Memory B cell (primary cell): ENCODE data around the gene SIPA1.
"Not testable (repeated sequence)": the region's sequence is repeated elsewhere in the genome, so short reads cannot be mapped to it uniquely, and the experiment has no call there.

ENCODE experiments used
- ATAC-seq: fragments of 150-1000 bp; cut with Tn5 transposase; 2 replicates; pipeline ENCODE4 v1.10.0; 2021; ENCODE audit warnings: low read depth, mild to moderate bottlenecking, moderate library complexity
- DNase-seq, 2 donors: peaks; one replicate each; pipeline ENCODE4 v3.0.0; 2022; ENCODE audit warnings: low spot score in 2 of 2
- H3K27ac Mint-ChIP-seq: one replicate; pipeline ENCODE4 v1.8.0; 2022; ENCODE audit warnings: mild to moderate bottlenecking, moderate library complexity, mixed read lengths
- H3K27me3 Mint-ChIP-seq: one replicate; pipeline ENCODE4 v1.8.0; 2022; ENCODE audit warnings: mixed read lengths
- H3K36me3 Mint-ChIP-seq: one replicate; pipeline ENCODE4 v1.8.0; 2022; ENCODE audit warnings: mild to moderate bottlenecking, mixed read lengths
- H3K4me1 Mint-ChIP-seq: one replicate; pipeline ENCODE4 v1.8.0; 2022; ENCODE audit warnings: mixed read lengths
- H3K4me3 Mint-ChIP-seq: one replicate; pipeline ENCODE4 v1.8.0; 2022; ENCODE audit warnings: mild to moderate bottlenecking, moderate library complexity, mixed read lengths
- H3K9me3 Mint-ChIP-seq: one replicate; pipeline ENCODE4 v1.8.0; 2022; ENCODE audit warnings: mixed read lengths

Gene SIPA1

DNA sequence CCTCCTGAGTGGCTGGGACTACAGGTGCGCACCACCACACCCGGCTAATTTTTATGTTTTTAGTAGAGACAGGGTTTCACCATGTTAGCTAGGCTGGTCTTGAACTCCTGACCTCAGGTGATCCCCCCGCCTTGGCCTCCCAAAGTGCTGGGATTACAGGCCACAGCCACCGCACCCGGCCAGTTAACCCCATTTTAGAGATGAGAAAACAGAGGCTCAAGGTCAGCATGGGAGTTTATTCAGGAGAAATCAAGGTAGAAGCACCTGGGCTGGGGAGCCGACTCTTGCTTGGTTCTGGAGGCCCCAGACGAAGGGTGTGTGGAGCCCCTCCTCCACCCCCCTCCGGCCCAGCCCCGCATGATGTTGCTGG lies 1.3 kb downstream of the SIPA1 start:
- Mint-ChIP-seq H3K27ac (peak overlapping the region; percentile 97), H3K36me3 (peaks cover 18% of the 10 kb centered on the region), H3K4me1 (peaks cover 33% of the 10 kb centered on the region), H3K4me3 (peak overlapping the region; percentile 95)
- not testable (repeated sequence) for H3K9me3 Mint-ChIP-seq, H3K27me3 Mint-ChIP-seq, DNase-seq, ATAC-seq

DNA sequence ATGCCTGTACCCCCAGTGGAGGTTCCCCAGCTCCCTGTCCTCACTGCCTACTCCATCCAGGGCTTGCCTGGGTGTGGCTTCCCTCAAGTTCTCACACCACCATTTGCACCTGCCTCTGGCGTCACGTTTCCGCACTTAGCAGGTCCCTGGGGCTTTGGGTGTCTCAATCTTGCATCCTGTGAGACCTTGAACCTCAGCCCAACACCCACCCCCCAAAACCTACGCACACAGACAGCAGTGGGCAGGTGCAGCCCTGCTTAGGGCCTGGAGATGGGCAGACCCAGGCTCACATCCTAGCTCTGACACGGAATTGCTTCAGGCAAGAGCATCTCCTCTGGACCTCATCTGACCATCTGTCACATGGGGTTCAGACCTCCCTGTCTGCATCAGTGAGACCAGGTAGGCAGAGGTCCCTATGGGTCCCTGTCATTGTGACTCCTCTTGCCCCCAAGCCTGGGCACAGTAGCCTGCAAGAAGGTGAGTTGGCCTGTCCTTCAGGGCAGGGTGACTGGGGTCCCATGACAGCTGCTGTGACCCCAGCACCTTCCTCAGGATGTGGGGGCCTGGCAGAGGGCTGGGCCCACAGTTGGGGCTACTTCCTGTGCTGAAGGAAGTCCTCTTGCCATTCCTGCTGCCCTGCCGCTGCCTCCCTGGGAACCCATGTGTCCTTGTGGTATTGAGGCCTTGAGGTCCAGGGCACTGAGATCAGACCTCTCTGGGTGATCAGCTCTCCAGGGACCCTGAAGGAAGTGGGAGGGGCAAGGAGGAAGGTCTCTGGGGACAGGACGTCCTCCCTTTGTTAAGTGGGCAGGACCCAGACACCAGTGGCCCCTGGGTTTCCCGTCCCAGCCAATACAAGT lies 2.0 kb downstream of the SIPA1 start:
- DNase-seq: peak; percentile 82 to 95
- H3K4me1 Mint-ChIP-seq: peaks cover 33% of the 10 kb centered on the region
- ATAC-seq: peak; percentile 75
- peak overlapping the region; percentile 97 for H3K27ac Mint-ChIP-seq
- H3K27me3 Mint-ChIP-seq: no peaks in the 10 kb centered on the region
- H3K36me3 Mint-ChIP-seq: peaks cover 21% of the 10 kb centered on the region
- H3K9me3 Mint-ChIP-seq: no peaks in the 10 kb centered on the region
- peak overlapping the region; percentile 95 for H3K4me3 Mint-ChIP-seq

- Mint-ChIP-seq H3K4me1 (peaks cover 38% of the 10 kb centered on the region), H3K27me3 (no peaks in the 10 kb centered on the region), H3K36me3 (peaks cover 21% of the 10 kb centered on the region), H3K4me3 (peak overlapping the region; percentile 95), H3K27ac (peak overlapping the region; percentile 97), H3K9me3 (no peaks in the 10 kb centered on the region)
- DNase-seq (peak; percentile 60 to 73), ATAC-seq (peak; percentile 24)
These were observed 2.8 kb downstream of the SIPA1 start for GRCh38 chr11:65640483-65641296.

DNA sequence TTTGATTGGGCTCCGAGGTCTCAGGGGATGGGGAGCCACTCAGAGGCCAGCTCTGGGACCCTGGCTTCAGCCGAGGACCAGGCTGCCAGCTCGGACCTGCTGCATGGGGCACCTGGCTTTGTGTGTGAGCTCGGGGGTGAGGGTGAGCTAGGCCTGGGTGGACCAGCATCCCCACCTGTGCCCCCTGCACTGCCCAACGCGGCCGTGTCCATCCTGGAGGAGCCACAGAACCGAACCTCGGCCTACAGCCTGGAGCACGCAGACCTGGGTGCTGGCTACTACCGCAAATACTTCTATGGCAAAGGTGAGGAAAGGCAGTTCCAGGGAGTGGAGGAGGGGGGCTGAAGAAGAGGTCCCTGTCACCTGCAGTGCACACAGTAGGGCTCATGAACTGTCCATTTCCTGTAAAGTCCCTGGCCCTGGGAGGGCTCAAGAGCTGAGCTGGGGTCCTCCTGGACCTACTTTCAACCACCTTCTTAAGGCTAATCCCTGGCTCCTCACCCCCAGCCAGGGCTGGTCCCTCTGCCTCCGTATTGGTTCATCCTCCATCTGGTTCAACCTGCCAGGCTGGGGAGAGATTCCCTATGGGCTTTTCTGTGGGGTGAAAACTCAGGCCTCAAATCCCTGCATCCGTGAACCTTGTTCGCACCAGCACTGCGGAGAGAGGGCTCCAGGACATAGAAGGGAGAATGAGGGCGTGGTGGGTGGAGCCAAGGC lies 3.6 kb downstream of the SIPA1 start:
- DNase-seq: no peak
- H3K4me1 Mint-ChIP-seq: peaks cover 38% of the 10 kb centered on the region

GRCh38 chr11:65642014-65642671 lies 4.2 kb downstream of the SIPA1 start:
- Mint-ChIP-seq H3K27me3 (no peaks in the 10 kb centered on the region), H3K27ac (peak overlapping the region; percentile 97), H3K4me3 (peak overlapping the region; percentile 95), H3K9me3 (no peaks in the 10 kb centered on the region), H3K4me1 (peaks cover 37% of the 10 kb centered on the region), H3K36me3 (peaks cover 24% of the 10 kb centered on the region)
- no peak for DNase-seq
- ATAC-seq: no peak

More for the DNA sequence above, 3.6 kb downstream of the SIPA1 start:
- peaks cover 24% of the 10 kb centered on the region for H3K36me3 Mint-ChIP-seq
- no peak for ATAC-seq
- peak overlapping the region; percentile 97 for H3K27ac Mint-ChIP-seq
- no peaks in the 10 kb centered on the region for H3K27me3 Mint-ChIP-seq
- peak overlapping the region; percentile 95 for H3K4me3 Mint-ChIP-seq
- no peaks in the 10 kb centered on the region for H3K9me3 Mint-ChIP-seq

DNA sequence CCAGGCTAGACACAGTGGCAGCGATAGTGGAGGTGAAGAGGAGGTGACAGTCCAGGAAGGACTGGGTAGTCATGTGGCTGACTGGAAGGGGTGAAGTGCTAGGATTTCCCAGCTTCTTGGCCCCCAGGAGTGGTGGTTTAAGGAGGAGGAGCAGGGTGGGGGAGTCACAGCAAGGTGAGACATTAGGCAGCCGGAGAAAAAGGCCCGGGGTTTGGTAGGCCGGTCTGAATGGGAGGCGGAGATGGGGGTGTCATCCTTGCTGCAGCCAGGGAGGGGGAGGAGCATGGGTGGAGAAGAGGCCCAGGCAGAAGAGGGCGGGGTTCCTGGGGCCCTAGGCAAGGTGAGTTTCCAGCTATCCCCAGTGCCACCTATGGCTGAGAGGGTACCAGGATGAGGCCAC lies 6.1 kb downstream of the SIPA1 start:
- no peaks in the 10 kb centered on the region for H3K9me3 Mint-ChIP-seq
- no peak for DNase-seq
- H3K4me1 Mint-ChIP-seq: peaks cover 30% of the 10 kb centered on the region
- no peak for ATAC-seq
- H3K36me3 Mint-ChIP-seq: peaks cover 29% of the 10 kb centered on the region
- peak overlapping the region; percentile 79 for H3K27ac Mint-ChIP-seq
- H3K4me3 Mint-ChIP-seq: no peak overlapping the region
- no peaks in the 10 kb centered on the region for H3K27me3 Mint-ChIP-seq

DNA sequence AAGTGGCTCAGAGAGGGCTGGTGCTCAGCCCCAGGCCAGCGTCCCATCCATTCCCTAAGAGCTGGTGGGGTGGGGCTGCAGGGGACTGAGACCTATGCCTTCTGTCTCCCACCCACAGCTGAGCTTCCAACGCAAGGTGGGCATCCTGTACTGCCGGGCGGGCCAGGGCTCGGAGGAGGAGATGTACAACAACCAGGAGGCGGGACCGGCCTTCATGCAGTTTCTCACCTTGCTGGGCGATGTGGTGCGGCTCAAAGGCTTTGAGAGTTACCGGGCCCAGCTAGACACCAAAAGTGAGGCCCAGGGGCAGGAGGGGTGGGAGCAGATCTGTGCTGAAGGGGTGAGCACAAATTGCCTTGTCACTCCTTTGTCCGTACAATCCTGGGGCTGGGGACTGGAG lies 6.9 kb downstream of the SIPA1 start:
- Mint-ChIP-seq H3K27me3 (no peaks in the 10 kb centered on the region), H3K36me3 (peaks cover 29% of the 10 kb centered on the region), H3K9me3 (no peaks in the 10 kb centered on the region), H3K27ac (no peak overlapping the region), H3K4me3 (no peak overlapping the region), H3K4me1 (peaks cover 27% of the 10 kb centered on the region)
- DNase-seq (no peak), ATAC-seq (no peak)

DNA sequence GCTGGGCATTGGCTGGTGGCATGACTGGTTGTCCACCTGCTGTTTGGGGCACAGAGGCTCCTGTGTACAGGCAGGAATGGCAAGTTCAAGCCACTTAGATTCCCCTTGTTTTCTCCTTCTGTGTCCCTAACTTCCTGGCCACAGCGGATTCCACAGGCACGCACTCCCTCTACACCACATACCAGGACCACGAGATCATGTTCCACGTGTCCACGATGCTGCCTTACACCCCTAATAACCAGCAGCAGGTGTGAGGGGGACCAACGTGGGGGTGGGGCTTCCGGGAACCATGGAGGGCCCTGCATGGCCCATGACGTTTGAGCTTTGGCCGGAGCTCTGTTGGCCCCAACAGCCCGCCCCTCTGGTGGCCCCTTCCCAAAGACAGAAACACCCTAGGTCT lies 7.8 kb downstream of the SIPA1 start:
- H3K9me3 Mint-ChIP-seq: no peaks in the 10 kb centered on the region
- DNase-seq: no peak
- H3K27ac Mint-ChIP-seq: peak overlapping the region; percentile 78
- H3K4me1 Mint-ChIP-seq: peaks cover 32% of the 10 kb centered on the region
- no peak for ATAC-seq
- no peaks in the 10 kb centered on the region for H3K27me3 Mint-ChIP-seq
- H3K36me3 Mint-ChIP-seq: peaks cover 24% of the 10 kb centered on the region
- no peak overlapping the region for H3K4me3 Mint-ChIP-seq

DNA sequence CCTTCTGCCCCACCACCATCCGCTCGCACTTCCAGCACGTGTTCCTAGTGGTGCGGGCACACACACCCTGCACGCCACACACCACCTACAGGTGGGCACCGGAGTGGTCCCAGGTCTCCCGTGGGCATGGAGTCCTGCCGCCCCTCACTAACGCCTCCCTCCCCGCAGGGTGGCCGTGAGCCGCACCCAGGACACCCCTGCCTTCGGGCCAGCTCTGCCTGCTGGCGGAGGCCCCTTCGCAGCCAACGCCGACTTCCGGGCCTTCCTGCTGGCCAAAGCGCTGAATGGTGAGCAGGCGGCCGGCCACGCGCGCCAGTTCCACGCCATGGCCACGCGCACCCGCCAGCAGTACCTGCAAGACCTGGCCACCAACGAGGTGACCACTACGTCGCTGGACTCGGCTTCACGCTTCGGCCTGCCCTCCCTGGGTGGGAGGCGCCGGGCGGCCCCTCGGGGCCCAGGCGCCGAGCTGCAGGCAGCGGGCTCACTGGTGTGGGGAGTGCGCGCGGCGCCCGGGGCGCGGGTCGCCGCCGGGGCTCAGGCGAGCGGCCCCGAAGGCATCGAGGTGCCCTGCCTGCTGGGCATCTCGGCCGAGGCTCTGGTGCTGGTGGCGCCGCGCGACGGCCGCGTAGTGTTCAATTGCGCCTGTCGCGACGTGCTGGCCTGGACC lies 8.5 kb downstream of the SIPA1 start:
- no peak for DNase-seq
- Mint-ChIP-seq H3K4me3 (no peak overlapping the region), H3K4me1 (peaks cover 32% of the 10 kb centered on the region), H3K9me3 (no peaks in the 10 kb centered on the region), H3K27me3 (no peaks in the 10 kb centered on the region), H3K27ac (no peak overlapping the region), H3K36me3 (peaks cover 24% of the 10 kb centered on the region)
- no peak for ATAC-seq

- Mint-ChIP-seq H3K9me3 (no peaks in the 10 kb centered on the region), H3K27me3 (no peaks in the 10 kb centered on the region), H3K36me3 (peaks cover 24% of the 10 kb centered on the region), H3K4me1 (peaks cover 33% of the 10 kb centered on the region), H3K27ac (no peak overlapping the region), H3K4me3 (no peak overlapping the region)
- no peak for ATAC-seq
- DNase-seq: no peak
These were observed 9.2 kb downstream of the SIPA1 start for GRCh38 chr11:65646958-65647701.

DNA sequence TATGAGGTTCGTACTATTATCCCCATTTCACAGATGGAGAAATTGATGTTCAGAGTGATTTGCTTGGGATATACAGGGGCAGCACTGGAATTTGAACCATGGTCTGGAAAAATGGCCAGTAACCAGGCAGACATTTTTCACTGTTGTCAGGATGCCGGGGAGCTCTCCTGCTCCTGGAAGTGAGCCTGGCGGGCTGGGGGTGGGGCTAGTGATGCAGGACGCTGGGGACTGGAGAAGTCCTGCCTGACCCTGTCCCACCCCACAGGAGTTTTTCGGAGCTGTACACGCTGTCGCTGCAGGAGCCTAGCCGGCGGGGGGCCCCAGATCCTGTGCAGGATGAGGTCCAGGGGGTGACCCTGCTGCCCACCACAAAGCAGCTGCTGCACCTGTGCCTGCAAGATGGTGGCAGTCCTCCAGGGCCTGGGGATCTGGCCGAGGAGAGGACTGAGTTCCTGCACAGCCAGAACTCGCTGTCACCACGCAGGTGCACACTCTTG lies 11.1 kb downstream of the SIPA1 start:
- no peak for DNase-seq
- Mint-ChIP-seq H3K27ac (no peak overlapping the region), H3K9me3 (no peaks in the 10 kb centered on the region), H3K4me3 (peak overlapping the region; percentile 14), H3K36me3 (peaks cover 17% of the 10 kb centered on the region), H3K4me1 (peaks cover 34% of the 10 kb centered on the region), H3K27me3 (no peaks in the 10 kb centered on the region)
- no peak for ATAC-seq

GRCh38 chr11:65649656-65650546 lies 12.0 kb downstream of the SIPA1 start:
- no peak overlapping the region for H3K4me3 Mint-ChIP-seq
- ATAC-seq (no peak), DNase-seq (no peak)
- no peaks in the 10 kb centered on the region for H3K27me3 Mint-ChIP-seq
- peak overlapping the region; percentile 91 for H3K27ac Mint-ChIP-seq
- no peaks in the 10 kb centered on the region for H3K9me3 Mint-ChIP-seq
- peaks cover 36% of the 10 kb centered on the region for H3K4me1 Mint-ChIP-seq
- H3K36me3 Mint-ChIP-seq: peaks cover 13% of the 10 kb centered on the region
